HK-2 (cell line): ENCODE measurements around the gene LAMC1.

ENCODE experiments used
- DNase-seq: peaks from one replicate; pipeline ENCODE4 v3.0.0-alpha.2; 2018; ENCODE audit not compliant: unreplicated experiment

The LAMC1 gene

DNA sequence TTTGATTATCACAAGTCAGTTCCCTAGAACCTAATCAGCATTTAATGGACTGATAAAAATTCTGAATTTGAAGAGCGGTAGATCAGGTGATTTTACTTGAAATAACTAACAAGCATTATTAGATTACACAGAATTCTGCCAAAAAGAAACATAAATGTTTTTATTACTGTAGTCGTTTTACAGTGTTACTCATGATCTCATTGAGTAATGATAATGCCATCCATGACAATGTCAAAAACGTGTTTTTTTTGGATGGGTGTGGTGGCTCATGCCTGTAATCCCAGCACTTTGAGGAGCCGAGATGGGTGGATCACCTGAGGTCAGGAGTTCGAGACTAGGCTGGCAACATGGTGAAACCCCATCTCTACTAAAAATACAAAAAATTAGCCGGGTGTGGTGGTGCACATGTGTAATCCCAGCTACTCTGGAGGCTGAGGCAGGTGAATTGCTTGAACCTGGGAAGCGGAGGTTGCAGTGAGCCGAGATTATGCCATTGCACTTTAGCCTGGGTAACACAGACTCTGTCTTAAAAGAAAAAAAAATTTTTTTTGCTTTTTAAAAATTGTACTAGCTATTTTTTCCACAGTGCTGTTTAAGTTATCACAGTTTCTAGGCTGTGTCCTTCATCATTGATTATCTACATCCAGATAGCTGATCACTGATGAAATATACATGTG, 56.6 kb downstream of the LAMC1 start:
- DNase-seq: no peak

DNA sequence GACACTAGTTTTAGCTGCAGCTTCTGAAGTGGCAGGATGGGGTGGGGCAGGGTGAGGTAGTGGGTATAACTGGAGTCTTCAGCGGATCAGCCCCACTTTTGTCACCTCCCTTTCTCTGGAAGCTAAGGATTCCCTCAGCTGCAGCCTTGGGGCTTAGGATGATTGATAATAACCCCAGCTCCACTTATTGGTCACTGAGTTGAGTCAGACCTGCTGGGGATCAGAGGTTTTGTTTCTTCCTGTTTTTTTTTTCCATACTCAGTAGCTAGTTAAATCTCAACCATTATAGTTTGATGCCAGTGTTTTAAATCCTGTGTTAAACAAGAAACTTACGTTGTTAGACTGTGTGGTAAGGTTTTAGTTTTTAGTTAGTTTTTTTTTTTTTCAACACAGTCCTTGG, 57.2 kb downstream of the LAMC1 start:
- no peak for DNase-seq

DNA sequence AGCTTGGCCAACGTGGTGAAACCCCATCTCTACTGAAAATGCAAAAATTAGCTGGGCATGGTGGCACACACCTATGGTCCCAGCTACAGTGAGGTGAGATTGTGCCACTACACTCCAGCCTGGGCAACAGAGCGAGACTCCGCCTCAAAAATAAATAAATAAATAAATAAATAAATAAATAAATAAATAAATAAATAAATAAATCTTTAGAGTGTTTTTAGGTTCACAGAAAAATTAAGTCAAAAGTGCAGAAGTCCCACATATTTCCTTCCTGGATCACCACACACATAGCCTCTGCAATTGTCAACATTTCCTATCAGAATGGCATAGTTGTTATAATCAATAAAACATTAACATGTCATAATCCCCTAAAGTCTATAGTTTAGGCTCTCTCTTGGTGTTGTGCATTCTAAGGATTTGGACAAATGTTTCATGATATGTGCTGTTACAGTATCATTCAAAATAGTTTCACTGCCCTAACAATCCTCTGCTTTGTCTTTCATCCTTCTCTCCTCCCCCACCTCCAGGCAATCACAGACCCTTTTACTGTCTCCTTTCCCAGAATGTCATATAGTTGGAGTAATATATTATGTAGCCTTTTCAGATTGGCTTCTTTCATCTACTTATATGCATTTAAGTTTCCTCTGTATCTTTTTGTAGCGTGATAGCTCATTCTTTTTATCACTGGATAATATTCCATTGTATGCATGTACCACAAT, 58.3 kb downstream of the LAMC1 start:
- DNase-seq: no peak

DNA sequence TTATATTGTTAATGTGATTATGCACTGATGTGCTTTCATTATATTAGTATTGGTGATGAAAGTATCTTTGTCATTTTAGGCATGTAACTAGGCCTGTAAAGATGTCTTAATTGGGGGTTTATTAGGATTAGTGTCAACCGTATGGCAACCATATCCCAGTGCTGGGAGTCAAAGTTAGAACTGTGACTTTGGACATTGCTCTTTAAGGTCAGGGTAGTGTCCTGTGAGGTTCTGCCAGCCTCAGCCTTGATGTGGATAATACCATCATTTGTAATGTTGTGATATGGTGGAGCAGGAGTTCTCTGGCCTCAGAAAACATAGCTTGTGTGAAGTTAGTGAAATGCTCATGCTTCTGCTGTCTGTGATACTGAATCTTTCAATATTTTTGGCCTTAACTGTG, 59.4 kb downstream of the LAMC1 start:
- no peak for DNase-seq

DNA sequence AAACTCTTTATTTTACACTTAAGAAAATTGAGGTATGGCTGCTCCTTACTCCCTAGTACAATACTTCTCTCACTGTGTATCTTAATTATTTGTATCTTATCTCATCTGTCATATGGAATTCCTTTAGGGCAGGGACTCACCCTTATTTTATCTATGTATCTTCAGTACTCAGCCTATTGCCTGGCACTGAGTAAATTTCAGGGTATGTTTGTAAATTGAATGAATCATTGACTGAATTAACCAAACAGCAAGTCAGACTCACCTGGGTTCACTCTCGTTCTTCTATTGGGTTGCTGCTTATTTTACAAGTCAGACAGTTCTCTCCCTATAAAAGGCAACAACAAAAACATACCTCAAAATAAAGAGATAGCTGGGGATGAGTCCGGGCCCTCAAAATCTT, 63.8 kb downstream of the LAMC1 start:
- no peak for DNase-seq

DNA sequence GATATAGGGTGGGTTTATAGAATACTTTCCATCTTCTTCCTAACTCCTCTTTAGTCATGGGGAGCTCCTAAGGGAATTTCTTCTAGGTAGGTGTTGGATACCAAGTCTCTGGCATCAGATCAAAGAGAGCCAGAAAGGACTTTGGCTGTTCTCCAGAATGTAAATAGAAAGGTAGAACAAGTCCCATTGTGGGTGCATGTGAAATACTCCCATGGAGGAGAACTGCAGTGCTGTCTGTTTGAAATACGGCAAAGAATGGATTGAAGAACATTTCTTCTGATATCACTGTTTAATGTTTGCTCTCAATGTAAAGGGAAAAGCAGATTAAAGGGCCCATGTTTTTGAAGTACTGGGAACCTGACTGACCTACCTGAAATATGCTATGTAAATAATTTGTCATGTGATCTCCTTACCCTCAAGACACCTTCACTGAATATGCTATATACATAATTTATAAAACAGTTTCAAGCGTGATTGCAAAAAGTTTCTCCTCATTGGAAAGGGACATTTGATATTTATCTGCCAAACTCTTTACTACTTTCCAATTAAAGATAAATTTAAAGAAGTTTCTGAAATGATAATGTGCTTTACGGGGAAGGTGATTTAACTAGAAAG, 65.9 kb downstream of the LAMC1 start:
- DNase-seq: no peak

DNA sequence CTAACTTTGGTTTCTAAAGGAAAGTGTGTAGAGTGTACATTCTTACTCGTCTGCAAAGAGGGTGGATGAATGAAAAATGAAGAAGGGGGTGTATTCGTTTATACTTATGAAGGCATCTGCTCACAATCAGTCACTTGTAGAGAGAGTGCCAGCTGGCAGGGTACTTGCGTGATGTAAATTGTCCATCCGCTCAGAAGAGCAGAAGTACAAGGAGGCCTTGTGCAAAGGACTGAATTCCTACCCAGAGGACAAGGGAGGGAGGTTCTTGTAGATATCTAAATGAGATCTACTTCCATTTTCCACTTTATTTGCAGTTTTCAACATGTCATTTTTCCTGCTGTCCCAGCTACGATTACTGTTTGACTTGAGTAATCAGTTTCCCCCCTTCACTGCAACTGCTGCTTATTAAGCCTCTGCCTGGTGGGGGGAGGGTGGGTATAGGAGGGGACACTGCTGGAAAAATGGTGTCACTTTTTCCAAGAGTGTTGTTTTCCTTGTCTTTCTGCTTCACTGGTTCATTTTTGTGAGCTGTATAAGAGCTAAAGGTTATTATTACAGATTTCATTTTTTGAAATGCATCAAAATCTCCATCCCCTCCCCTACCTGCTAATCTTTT, 67.3 kb downstream of the LAMC1 start:
- no peak for DNase-seq

DNA sequence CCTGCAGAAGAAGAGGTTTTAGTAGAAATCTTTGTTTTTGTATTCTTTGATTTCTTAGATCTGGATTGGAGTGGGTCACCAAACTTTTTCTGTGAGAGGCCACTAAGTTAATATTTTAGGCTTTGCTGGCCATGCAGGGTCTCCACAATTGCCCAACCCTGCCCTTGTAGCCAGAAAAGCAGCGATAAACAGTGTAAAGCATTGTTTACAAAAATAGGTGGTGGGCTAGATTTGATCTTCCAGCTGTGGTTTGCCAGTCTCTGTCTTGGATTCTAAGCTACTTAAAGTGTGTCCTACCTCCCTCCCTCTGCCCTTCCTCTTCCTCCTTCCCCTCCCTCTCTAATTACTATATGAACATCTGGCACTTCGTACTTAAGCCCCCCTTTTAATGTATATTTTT, 68.0 kb downstream of the LAMC1 start:
- DNase-seq: no peak

DNA sequence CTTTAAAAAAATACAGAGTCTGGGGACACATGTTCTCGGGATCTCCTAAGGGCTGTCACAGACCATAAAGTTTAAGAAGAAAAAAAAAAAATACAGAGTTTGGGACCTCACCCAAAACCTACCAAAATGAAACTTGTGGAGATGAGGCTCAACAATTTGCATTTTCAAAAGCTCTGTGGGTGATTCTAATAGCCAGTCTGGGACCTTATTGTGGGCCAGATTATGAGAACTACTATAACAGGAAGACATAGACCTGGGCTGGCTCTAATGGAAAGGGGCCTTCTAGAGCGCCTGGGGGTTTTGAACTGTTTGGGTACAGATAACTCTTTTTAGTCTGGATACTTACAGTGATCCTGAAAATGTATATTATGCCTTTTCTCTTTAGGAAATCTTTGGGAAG, 69.1 kb downstream of the LAMC1 start:
- DNase-seq: no peak

DNA sequence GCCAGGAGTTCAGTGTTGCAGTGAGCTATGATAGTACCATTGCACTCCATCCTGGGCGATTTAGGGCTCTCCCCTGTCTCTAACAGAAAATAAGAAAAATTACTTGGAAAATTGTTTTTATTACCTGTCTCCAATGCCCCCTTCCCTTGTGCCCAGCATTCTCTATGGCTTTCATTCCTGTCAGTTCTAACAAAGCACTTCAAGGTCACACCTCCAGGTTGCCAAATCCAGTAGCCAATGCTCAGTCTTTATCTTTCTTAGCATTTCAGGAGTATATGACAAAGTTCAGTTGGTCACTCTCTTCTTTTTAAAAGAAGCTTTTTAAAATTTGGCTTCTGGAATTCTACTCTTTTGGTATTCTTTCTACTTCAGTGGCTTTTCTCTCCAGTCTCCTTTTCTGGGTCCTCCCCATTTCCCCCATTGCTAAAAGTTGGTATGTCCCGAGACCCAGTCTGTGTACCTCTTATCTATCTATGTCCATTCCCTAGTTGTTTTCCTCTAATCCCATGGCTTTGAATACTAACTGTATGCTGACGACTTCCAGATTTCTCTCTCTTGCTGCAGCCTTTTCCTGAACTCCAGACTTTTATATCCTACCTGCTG, 69.9 kb downstream of the LAMC1 start:
- DNase-seq: no peak

DNA sequence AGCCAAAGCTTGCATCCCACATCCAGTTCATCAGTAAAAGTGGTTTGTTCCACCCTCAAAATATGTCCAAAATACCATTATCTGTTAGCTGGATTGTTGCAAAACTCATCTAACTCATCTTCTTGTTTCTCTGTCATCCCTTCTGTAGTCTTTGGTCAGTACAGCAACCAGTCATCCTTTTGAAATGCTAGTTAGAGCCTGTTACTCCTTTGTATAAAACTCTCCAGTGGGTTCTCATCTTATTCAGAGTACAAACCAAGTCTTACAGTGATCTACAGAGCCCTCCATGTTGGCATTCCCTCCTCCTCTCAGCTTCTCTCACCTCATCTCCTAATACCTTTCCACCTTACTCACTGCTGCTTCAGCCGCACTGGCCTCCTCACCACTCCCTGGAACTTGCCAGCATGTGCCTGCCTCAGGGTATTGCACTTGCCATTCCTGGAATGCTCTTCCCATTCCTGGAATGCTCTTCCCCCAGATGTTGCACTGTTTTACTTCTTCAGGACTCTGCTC, 70.6 kb downstream of the LAMC1 start:
- peak; percentile 35 for DNase-seq

DNA sequence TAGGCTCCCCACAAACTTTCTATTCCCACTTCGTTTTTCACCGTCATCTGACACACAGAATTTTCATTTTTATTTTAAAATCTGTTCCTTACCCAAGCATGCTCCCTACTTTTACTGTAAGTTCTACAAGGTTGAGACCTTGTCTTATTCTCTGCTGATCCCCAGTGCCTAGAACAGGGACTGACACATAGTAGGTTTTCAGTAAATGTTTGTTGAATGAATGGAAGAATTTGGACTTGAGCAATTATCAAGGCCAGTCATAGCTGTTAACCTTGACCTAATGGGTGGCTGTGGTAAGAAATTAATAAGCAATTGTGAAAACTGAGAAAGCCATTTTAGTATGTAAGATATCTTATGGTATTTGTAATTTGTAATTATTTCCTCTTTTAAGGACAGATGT, 71.1 kb downstream of the LAMC1 start:
- DNase-seq: no peak

DNA sequence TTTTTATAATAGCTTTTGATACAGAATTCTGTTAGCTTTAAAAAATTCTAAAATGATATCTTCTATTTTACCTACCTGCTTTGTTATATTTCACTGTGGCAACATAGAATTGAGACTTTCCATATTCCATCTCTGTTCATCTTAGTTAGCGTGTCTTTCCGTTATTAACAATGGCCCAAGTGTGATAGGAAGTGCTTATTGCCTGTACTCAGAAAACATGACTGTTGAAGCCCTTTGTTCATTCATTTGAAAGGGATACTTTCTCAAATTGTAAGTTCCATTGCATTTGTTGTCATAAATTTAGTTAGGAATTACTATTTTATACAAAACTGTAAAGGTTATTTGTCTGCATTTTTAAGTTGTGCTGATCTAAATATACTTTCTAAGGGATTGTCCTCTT, 73.1 kb downstream of the LAMC1 start:
- no peak for DNase-seq

DNA sequence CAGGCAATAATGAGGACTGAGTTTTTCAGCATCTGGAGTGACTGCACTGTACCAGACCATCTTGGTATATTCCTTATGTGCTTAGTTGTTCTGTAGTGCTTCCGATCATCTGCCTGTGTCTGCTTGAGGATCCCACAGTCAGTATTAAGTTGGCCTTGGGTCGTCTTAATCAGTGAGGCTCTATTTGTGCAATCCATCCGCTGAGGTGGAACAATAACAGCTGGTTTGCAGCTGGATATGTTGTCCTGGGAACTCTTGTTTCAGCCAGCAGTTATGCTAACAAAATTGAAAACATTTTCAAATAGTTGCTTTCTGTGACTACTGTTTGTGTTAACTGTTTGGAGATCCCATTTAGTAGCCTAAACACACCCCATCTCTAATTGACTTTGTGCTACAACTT, 73.7 kb downstream of the LAMC1 start:
- no peak for DNase-seq

DNA sequence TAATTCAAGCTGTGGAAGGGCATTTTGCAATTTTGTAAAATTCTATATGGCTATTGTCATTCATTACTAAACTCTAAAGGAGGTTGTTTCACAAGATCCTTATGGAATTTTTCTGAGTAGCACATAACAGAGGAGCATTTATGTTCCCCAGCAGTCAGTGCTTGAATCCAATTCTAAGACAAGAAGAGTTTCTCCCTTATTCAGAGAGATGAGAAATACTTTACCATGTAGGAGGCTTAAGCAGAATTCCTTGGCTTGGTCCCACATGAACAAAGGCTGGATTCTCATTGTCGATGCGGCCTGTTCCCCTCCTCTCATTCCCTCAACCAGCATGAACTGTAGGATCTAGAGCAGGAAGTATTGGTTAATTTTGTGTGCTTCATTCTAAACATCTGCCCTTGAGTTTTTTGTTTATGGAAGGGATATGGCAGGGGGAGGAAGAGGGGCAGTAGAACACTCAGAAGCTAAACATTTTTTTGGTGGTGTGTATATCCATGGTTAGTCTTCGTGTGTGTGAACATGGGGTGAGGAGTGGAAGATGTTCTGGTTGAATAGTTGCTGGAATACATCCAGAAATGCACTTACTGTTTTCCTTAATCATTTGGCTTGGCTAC, 74.3 kb downstream of the LAMC1 start:
- no peak for DNase-seq

DNA sequence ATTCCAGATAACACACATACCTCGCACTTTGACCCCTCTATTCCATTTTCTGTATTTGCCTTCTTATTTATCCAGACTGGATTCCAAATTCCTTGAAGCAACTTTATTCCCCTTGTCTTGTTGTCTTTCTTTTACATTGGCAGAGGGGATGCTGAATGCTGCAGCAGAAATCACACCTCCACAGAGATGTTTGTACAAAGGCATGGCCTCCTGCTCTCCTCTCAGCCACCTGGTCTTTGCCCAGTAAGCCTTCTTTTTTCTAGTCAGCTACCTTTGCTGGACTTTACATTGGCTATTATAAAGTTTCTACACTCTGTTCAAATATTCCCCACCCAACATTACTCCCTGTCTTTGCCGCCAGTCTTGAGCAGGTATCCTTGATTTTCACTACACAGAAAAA, 75.1 kb downstream of the LAMC1 start:
- DNase-seq: no peak

DNA sequence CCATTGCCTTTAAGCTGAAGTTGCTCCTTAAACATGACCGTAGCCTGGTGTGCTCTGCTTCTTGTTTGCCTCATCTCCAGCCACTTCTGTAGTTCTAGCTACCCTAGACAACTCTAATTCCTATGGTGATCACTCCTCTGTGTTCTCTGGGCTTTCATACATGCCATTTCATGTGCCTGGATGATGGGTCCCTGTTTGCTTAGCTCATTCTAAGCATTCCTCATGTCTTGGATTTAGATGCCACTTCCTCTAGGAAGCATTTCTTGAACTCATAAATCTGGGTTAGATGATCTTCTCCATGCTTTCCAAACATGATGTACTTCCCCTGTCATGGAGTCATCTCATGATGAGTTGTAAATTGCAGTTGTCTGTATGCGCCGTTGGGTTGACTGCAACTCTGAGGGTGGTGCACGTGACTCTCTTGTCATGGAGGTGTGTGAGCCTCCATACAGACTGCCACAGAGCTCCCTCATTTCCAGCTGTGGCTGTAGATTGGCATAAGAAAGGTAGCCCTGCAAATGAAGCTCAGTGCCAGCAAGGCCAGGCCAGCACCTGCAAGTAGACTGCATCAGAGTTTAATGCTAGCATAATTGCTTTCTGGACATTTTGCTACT, 77.2 kb downstream of the LAMC1 start:
- no peak for DNase-seq

DNA sequence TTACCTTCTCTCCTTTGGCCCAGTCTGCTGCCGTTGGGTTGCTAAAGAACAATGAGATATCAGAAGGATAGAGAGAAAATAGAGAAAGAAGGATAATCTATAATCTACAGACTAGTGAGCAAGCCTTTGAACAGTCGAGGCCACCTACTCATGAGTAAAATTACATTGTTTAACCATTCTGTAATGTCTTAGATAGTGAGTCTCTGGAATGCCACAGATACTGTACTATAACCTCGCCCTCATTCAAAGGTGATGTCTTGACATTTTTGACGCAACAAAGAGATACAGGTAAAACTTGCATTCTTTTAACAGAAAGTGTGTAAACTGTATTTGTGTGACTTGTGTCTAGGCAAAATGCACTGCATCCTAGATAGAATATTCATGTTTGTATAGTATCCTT, 77.9 kb downstream of the LAMC1 start:
- no peak for DNase-seq

DNA sequence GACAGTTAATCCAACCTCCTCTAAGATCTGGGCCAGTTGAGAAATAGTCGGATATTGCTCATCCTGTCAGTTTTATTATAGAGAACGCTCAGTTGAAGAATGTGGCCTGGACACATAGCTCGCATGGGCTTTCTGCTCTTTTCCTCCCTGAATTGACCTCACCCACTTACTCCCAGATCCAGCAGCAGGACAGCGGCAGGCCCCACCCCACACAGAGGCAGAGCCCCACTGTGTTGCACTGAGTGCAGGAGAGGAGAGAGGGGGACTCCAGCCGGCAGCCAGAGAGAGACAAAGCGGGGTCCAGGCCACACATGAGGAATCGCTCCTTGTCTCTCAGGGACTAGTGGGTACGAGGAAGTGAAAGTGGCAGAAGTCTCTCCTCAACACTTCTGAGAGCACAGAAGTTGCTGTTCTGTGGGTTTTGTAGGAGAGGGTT, 78.6 kb downstream of the LAMC1 start:
- DNase-seq: no peak

DNA sequence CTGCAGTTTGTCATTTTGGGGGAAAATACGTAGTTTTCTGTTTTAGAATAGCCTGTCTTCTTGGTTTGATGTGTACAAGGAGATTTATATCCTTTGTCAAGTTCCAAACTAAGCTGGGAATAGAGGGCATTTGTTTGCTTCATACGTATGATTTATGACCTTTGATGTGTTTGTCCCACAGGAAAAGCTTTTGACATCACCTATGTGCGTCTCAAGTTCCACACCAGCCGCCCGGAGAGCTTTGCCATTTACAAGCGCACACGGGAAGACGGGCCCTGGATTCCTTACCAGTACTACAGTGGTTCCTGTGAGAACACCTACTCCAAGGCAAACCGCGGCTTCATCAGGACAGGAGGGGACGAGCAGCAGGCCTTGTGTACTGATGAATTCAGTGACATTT, 79.9 kb downstream of the LAMC1 start:
- no peak for DNase-seq

DNA sequence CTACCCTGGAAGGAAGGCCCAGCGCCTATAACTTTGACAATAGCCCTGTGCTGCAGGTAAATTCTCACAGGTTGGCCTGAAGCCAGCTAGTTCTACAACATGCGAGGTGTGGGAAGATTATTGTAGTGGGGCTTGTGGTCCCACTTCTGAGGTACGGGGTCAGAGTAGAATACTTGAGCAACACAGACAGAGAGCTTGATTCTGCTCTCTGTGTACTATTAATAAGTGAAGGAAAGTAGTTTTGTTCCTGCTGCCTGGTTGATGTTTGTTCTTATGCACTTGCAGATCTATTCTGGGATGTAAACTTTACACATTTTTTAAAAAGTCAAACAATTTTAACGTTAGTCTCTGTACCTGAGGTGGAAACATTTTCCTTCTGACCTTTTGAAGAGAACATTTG, 80.4 kb downstream of the LAMC1 start:
- no peak for DNase-seq
